Stimulated activated CD8-positive, alpha-beta memory T cell treated with anti-CD3 and anti-CD28 coated beads, Interleukin-7, amount 100 ng/mL, for 4 hours (primary cell): Measurements from ENCODE around the gene SLC22A31.
A peak's percentile ranks its signal among the peaks of the same experiment; 100 is the strongest.
"Not testable (repeated sequence)": the region's sequence is repeated elsewhere in the genome, so short reads cannot be mapped to it uniquely, and the experiment has no call there.

Source experiments
- DNase-seq, 2 donors: peaks; one replicate each; pipeline ENCODE4 v3.0.0-alpha.2; 2020; ENCODE audit warnings: low read depth in 2 of 2

The SLC22A31 gene

GRCh38 chr16:89200124-89200849, at the start of gene SLC22A31:
Gene SLC22A31, minus strand, starts transcription at chr16:89200537. Its CDS starts 36 bp downstream, at chr16:89200501.
- no peak for DNase-seq

GRCh38 chr16:89248196-89248982, 48.1 kb upstream of the SLC22A31 start:
- no peak for DNase-seq

GRCh38 chr16:89247734-89248075, 47.4 kb upstream of the SLC22A31 start:
- not testable (repeated sequence) for DNase-seq

- DNase-seq: peak; percentile 88 to 90
Observed at GRCh38 chr16:89246903-89247733, 46.8 kb upstream of the SLC22A31 start.

GRCh38 chr16:89246383-89246902, 46.1 kb upstream of the SLC22A31 start:
- DNase-seq: no peak

- DNase-seq: no peak
Observed at GRCh38 chr16:89244754-89245153, 44.4 kb upstream of the SLC22A31 start.

GRCh38 chr16:89244264-89244663, 43.9 kb upstream of the SLC22A31 start:
- not testable (repeated sequence) for DNase-seq

- no peak for DNase-seq
Observed at GRCh38 chr16:89243664-89244063, 43.3 kb upstream of the SLC22A31 start.

GRCh38 chr16:89242795-89243200, 42.5 kb upstream of the SLC22A31 start:
- DNase-seq: no peak

- peak; percentile 61 to 72 for DNase-seq
Observed at GRCh38 chr16:89241187-89242007, 41.1 kb upstream of the SLC22A31 start.

GRCh38 chr16:89237733-89238132, 37.4 kb upstream of the SLC22A31 start:
- no peak for DNase-seq

- DNase-seq: no peak
Observed at GRCh38 chr16:89233678-89234490, 33.5 kb upstream of the SLC22A31 start.

- no peak for DNase-seq
Observed at GRCh38 chr16:89232107-89232506, 31.8 kb upstream of the SLC22A31 start.

GRCh38 chr16:89230255-89230654, 29.9 kb upstream of the SLC22A31 start:
- no peak for DNase-seq

GRCh38 chr16:89224665-89225064, 24.3 kb upstream of the SLC22A31 start:
- DNase-seq: no peak

- DNase-seq: no peak
Observed at GRCh38 chr16:89222931-89223330, 22.6 kb upstream of the SLC22A31 start.

- no peak for DNase-seq
Observed at GRCh38 chr16:89221604-89222003, 21.3 kb upstream of the SLC22A31 start.

- DNase-seq: no peak
Observed at GRCh38 chr16:89219365-89219764, 19.0 kb upstream of the SLC22A31 start.

GRCh38 chr16:89217388-89218191, 17.3 kb upstream of the SLC22A31 start, which contains the start of gene ZNF778:
Gene ZNF778, plus strand, starts transcription at chr16:89217703. Its CDS starts 3,425 bp downstream, at chr16:89221128.
- DNase-seq: peak; percentile 51 to 77

- no peak for DNase-seq
Observed at GRCh38 chr16:89217138-89217387, 16.7 kb upstream of the SLC22A31 start.
